ENCODE measurements around the gene NFIL3. TPM values are rescaled to one million over a fixed set of nuclear protein-coding genes. Genes with fewer than 3 reads are reported as not detected.
"Not testable (repeated sequence)": the region's sequence is repeated elsewhere in the genome, so short reads cannot be mapped to it uniquely, and the experiment has no call there.

The NFIL3 gene, protein sequence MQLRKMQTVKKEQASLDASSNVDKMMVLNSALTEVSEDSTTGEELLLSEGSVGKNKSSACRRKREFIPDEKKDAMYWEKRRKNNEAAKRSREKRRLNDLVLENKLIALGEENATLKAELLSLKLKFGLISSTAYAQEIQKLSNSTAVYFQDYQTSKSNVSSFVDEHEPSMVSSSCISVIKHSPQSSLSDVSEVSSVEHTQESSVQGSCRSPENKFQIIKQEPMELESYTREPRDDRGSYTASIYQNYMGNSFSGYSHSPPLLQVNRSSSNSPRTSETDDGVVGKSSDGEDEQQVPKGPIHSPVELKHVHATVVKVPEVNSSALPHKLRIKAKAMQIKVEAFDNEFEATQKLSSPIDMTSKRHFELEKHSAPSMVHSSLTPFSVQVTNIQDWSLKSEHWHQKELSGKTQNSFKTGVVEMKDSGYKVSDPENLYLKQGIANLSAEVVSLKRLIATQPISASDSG
- 21.3 TPM for total RNA-seq
- long read RNA-seq, transcript NFIL3-201 (2 exons, 2,085 nt): major isoform, 15 of 18 reads
- long read RNA-seq, partial matches to known transcripts: 0 of 18 reads
- long read RNA-seq, other reads (novel, unspliced or antisense): 3 of 18 reads

DNA sequence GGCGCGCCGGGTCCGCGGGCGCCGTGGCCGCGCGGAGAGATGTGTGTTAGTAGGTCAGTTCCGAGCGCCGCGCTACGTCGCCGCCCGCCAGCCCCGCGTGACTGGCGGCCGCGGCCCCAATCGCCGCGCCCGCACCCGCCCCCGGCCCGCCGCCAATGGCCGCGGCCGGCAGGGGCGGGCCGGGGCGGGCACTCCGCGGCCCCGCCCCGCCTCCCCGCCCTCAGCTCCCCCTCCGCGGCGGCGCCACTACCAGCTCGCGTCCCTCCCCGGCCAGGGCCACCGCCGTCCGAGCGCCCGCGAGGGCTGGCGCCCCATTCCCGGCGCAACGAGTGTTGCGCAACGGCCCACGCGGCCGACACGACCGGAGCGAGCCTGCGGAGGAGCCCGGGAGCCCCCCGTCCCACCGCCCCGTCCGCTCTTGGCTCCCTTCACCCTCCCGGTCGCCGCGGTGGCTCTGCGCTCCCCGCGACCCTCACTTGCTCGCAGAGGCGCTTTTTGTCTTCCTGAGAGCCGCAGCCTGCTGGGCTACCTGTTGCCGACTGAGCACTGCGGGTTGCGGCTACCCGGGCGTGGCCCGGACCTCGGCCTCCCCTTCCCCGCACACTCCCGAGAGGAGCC, at the start of gene NFIL3:
Gene NFIL3, minus strand, starts transcription at position 48 of the 618 bp plus-strand sequence. CDS start 13,098 bp downstream, outside the sequence.
- intact Hi-C loops (cut with DNase I): loop anchor here (1.0 to 5.0 kb wide), 6 partner anchors 58 to 503 kb away; no protein-coding TSS in a partner anchor
- peak; percentile 90 for ATAC-seq

DNA sequence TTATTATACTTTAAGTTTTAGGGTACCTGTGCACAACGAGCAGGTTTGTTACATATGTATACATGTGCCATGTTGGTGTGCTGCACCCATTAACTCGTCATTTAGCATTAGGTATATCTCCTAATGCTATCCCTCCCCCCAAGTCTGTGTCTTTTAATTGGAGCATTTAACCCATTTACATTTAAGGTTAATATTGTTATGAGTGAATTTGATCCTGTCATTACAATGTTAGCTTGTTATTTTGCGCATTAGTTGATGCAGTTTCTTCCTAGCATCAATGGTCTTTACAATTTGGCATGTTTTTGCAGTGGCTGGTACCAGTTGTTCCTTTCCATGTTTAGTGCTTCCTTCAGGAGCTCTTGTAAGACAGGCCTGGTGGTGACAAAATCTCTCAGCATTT, 47.9 kb upstream of the NFIL3 start:
- intact Hi-C loops (cut with DNase I); DNase-seq (ENCODE audit: missing footprints); ATAC-seq: not testable (repeated sequence)

More for the DNA sequence above, at the start of gene NFIL3:
- peak; percentile 94 for DNase-seq (ENCODE audit: missing footprints)

DNA sequence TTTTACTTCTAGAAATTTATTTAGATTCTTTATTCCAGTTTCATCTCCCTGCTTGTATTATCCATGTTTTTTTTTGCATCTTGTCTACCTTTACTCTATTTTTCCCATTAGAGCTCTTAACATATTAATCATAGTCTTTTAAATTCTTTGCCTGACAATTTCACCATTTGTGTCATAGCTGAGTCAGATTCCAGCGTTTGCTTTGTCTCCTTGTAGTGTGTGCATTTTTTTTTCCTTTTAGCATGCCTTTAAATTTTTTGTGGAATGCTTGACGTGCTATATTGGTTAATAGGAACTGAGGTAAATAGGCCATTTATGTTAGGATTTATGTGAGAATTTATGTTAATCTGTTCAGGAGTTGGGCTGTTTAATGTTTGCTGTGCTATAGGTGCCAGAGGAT, 41.8 kb upstream of the NFIL3 start:
- intact Hi-C loops (cut with DNase I): no loop called here
- no peak for ATAC-seq

DNA sequence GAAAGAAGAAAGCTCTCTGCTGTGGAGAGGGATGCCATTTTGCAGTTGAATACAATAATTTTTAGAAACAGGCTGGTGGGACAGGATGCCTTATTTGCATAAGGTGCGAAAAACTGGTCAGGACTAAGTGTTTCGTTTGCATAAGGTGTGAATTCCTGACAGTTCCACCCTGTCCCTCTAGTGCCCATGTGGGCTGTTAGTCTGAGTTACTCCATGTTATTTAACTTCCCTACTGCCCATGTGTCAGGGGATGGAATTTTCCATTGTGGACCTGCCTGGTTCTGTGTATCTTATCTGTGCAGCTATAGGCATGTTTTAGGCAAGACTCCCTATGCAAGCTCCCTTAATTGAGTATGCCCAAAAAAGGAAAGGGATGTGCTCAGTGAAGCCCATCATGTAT, 35.3 kb upstream of the NFIL3 start:
- intact Hi-C loops (cut with DNase I): no loop called here
- ATAC-seq (no peak), DNase-seq (ENCODE audit: missing footprints) (no peak)

More for the DNA sequence above, 41.8 kb upstream of the NFIL3 start:
- no peak for DNase-seq (ENCODE audit: missing footprints)

DNA sequence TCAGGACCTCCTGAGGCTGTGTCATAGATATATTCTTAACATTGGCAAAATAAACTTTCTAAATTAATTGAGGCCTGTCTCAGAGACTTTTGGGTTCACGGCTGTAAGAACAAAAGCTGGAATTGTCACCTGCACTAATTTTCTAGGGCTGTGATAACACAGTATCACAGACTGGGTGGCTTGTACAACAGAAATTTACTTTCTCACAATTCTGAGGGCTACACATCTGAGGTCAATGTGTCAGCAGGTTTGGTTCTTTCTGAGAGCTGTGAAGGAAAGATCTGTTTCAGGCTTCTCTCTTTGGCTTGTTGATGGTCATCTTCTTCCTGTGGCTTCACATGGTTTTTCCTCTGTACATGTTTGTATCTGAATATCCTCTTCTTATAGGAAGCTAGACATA, 29.2 kb upstream of the NFIL3 start:
- ATAC-seq (no peak), DNase-seq (ENCODE audit: missing footprints) (no peak)
- intact Hi-C loops (cut with DNase I): no loop called here

DNA sequence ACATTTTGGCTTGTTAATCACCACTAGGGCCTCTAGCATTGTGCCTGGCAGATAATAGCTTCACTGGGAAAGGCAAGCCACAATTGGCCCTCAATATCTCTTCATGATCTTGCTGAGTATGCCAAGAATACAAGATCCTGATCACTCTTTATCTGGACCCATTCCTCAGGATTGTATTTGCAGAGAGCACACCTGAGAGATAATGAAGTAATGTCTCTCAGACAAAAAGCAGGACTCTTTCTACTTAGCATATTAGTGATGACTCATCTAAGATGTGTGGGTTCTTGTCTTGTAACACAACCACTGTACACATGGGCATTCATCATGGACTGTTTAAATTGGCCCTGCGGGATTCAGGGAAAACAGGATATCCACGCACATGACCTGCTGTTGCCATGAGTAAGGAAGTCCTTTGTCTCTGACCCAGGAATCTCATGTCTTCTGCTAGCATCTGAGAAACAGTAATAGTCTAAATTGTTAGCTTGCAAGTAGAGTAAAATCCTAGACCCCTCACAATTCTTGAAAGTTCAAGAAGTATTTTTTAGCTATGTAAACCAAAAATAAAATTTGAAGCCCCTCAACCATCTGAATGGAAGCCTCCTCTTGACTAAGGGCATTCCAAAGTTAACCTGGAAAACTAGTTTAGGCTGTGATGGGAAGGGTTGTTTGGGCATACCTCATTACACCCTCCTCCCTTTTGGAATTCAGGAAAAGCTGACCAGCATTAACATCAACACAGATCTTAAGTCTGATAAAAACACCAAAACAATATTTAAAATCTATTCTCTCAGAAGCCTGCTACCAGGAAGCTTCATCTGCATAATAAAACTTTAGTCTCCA, 28.0 kb upstream of the NFIL3 start:
- intact Hi-C loops (cut with DNase I): no loop called here

DNA sequence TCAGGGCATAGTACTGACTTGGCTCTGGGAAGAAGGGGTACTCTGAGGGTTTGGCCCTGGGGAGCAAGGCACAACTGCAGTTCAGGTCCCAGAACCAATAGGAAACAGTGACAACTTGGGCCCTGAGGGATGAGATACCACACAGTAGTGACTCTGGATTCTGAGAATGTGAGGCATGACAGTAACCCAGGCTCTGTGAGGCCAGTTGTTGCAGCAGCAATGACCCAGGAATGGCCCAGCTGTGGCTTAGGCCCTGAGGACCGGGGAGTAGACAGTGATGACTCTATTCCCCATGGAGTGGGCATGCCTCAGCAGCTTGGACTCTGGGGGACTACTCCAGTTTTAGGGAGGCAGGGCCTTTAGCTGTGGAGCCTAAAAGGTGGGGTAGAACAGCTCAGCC, 21.5 kb upstream of the NFIL3 start:
- intact Hi-C loops (cut with DNase I): no loop called here
- DNase-seq (ENCODE audit: missing footprints) (no peak), ATAC-seq (no peak)

More for the DNA sequence above, 28.0 kb upstream of the NFIL3 start:
- ATAC-seq (no peak), DNase-seq (ENCODE audit: missing footprints) (no peak)

DNA sequence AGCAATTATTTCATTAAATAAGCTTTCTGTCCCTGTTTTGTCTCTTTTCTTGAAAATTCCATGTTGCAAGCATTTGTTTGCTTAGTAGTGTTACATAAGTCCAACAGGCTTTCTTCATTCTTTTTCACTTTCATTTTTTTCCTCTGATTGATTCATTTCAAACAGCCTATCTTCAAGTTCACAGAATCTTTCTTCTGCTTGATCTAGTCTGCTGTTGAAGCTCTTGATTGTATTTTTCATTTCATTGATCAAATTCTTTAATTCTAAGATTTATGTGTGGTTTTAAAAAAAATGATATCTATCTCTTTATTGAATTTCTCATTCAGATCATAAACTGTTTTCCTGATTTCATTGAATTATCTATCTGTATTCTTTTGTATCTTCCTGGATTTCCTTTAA, 20.4 kb upstream of the NFIL3 start:
- no peak for DNase-seq (ENCODE audit: missing footprints)
- ATAC-seq: no peak
- intact Hi-C loops (cut with DNase I): no loop called here

DNA sequence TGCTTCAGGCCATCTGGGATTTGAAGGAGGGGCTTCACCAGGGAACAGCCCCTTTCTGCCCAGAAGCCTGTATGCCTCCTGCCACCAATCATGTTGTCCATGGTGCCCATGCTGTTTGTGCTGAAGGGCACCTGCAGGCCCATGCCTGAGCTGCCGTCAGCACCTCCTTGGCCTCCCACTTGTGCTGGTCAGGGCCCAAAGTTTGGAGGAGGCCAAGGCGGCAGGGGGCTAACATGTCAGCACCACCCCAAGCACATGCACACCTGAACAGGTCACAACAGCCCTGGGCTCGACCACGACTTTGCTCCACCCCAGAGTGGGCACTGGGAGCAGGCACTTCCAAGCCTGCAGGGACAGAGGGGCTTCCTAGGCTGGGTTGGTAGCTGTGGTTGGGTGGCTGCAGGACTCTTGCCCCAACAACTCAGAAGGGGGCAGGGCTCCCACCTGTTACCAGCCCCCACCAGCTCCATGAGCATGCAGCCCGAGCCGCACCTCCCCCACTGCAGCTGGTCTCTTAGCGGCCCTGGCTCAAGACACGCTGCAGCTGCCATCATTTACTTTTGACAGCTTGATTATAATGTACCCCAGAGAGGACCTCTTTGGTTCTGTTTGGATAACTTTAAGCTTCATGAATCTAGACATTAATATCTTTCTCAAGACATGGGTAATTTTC, 19.8 kb upstream of the NFIL3 start:
- no peak for ATAC-seq
- no peak for DNase-seq (ENCODE audit: missing footprints)
- intact Hi-C loops (cut with DNase I): no loop called here

DNA sequence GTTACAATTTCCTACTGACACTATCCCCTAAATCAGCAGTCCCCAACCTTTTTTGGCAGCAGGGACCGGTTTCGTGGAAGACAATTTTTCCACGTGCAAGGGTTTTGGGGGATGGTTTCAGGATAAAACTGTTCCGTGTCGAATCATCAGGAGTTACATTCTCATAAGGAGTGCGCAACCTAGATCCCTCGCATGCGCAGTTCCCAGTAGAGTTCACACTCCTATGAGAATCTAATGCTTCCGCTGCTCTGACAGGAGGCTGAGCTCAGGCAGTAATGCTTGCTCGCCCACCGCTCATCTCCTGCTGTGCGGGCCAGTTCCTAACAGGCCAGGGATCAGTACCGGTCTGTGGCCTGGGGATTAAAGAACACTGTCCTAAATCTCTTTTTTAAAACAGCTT, 13.2 kb upstream of the NFIL3 start:
- no peak for DNase-seq (ENCODE audit: missing footprints)
- intact Hi-C loops (cut with DNase I): no loop called here
- ATAC-seq: no peak

DNA sequence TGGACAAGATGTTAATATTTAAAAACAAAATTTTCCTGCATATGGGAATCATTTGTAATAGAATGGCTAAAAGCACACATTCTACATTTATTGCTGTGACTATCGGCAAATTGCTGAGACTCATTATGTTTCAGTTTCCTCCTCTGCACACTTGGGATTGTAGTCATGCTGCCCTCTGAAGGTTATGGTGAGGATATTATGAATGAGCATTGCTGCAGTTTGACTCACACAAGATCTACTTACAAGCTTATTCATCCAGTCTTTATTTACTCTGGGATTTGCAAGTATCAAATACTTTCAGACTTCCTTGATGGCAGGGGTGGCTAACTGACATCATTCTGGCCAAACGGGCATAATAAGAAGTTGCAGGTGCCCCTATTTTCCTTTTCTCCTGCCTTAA, 9.5 kb upstream of the NFIL3 start:
- intact Hi-C loops (cut with DNase I): loop anchor here (2.0 kb wide), 1 partner anchor 518 kb away; no protein-coding TSS in a partner anchor
- ATAC-seq (peak; percentile 57), DNase-seq (ENCODE audit: missing footprints) (no peak)

DNA sequence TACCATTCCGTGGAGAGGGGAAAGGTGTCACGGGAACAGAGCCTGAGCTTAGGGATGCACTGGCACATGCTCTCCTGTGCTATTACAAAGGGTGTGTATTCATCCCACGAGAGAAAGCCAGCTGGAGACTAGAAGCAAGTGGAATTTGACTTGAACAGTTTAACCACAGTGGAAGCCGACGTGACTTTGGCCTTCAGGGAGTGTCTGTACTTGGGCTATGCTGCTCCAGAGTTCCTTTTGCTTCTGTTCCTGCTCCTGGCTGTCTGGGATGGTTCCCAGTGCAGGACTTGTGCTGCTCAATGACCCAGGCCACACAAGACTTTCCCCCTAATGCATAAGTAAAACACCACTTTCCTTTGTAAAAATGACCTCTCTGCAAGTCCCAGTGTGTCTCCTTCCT, 7.9 kb upstream of the NFIL3 start:
- DNase-seq (ENCODE audit: missing footprints) (no peak), ATAC-seq (no peak)
- intact Hi-C loops (cut with DNase I): no loop called here

DNA sequence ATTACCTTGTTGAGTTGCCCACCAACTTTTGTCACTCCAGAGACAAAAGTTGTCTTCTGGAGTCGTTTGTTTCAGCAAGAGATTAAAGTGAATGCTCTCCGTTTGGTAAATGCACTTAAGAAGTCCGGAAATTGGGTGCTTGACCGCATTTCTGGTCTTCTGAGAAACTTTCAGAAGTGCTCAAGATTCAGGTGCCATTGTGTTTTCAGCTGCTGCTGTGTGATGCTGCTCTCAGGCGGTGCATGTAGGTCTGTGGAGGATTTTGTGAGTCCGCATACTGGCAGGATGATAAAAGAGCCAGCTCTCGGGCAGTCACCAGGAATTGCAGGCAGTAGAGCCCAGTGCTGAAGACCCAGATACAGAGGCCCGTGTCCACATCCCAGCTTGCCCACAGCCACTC, 5.9 kb upstream of the NFIL3 start:
- DNase-seq (ENCODE audit: missing footprints): no peak
- no peak for ATAC-seq

DNA sequence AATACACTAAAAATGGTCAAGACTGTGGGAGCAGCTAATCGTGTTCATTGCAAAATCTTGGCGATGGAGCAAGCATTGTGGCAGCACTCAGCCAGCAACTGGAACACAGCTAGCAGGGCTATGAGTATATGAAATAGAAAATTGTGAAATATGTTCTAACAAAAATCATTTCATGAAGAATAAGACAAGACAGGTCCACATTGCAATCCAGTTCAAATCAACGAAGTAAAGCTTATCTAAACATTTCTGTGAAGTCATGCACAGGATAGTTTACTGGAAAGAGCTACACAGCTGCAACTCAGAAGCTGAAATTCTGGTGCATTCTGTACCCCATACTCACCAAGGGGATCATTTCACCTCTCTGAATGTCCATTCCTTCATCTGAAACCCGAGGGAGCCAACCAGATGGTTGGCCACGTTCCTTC, 5.3 kb upstream of the NFIL3 start:
- DNase-seq (ENCODE audit: missing footprints) (no peak), ATAC-seq (no peak)
- intact Hi-C loops (cut with DNase I): no loop called here

More for the DNA sequence above, 5.9 kb upstream of the NFIL3 start:
- intact Hi-C loops (cut with DNase I): no loop called here

DNA sequence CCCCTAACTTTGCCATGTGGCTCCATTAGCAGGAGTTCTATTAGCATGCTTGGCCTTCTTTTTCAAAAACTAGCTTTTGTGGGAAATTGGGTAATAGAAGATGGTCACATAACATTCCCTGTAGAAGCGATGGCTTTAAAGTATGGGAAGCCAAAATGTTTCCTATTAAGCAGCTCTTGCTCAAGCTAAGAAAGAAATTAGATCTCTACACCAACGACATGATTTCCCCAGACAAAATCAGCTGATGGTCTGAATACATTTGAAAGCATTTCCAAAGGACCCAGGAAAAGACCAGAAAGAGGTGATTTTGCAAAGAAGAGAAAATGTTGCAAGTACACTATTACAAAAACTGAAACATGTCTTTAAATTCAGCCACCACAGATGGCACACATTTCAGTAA, 4.8 kb upstream of the NFIL3 start:
- DNase-seq (ENCODE audit: missing footprints) (no peak), ATAC-seq (no peak)
- intact Hi-C loops (cut with DNase I): no loop called here

DNA sequence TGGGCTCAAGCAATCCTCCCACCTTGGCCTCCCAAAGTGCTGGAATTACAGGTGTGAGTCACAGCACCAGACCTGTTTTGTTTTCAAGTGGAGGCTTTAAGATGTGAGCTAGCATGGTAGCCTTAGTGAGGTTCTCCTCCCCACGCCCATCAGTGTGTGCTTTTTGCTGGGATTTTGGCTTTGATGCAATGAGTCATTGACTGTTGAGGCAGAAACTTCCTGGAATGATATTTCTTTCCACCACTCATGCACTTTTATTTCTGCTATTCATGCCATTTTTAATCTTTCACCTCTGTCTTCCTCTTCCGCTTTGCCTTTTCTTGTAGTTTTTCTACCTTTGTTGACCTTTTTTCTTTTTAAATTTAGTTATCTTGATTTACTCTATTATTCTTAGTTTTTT, 4.2 kb upstream of the NFIL3 start:
- DNase-seq (ENCODE audit: missing footprints): no peak
- intact Hi-C loops (cut with DNase I): loop anchor here (2.0 kb wide), 1 partner anchor 391 kb away; no protein-coding TSS in a partner anchor
- no peak for ATAC-seq

DNA sequence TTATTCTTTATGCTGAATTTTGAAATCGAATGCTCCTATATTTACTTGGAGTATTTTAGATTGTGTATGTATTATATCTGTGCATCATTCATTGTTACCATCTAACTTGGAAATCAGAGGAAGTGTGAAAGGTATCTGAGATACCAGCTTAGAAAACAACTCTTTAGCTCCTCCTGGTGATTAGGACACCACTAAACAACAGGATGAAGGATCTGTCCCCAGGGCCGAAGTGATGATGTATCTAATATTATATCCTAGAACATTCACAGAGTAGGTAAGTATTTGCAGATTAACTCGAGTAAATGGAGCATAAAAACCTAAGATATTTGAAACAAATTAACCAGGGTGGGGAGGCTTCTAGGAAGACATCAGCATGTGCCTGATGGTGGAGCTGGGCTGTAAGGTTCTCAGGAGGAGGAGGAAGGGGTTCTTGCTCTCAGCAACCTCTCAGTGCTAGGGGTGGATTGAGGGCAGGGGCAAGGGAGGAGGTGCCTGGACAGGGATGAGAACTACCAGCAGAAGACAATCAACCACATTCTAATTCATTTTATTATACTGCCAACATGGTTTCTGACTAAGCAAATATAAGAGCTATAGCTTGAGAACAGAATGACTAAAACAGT, 2.6 kb upstream of the NFIL3 start:
- no peak for ATAC-seq
- intact Hi-C loops (cut with DNase I): loop anchor here (2.0 kb wide), 1 partner anchor 389 kb away; no protein-coding TSS in a partner anchor
- DNase-seq (ENCODE audit: missing footprints): no peak

DNA sequence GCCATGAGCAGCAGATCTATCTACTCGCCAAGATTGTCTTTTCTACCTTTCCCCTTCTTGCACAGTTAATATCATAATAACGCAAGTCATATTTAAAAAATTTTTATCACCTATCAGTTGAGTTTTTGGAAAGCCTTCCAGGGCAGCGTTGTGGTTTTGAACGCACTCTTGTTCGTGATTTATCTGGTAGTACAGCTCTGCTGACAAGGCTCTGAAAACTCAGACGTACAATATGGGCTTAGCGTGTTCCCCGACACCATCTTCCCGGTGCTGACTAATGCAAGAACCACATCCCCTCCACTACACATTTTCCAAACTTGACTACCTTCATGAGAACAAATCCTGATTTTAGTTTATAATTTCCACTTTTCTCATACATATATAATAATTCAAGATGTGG, 1.6 kb upstream of the NFIL3 start:
- ATAC-seq: no peak
- no peak for DNase-seq (ENCODE audit: missing footprints)
- intact Hi-C loops (cut with DNase I): loop anchor here (2.0 kb wide), 1 partner anchor 256 kb away; no protein-coding TSS in a partner anchor

Data from Right ventricle myocardium inferior (tissue), 1 donor.